Smooth muscle cell of bladder (primary cell): Measurements from ENCODE around the gene CD52. TPM values are rescaled to one million over a fixed set of nuclear protein-coding genes. Genes with fewer than 3 reads are reported as not detected.

ENCODE experiments used
- total RNA-seq: library from RNA; depleted of rRNA; stranded (reverse); fragments of >200 nt; gene quantifications from 2 replicates; pipeline ENCODE4 v1.2.3, GENCODE V29; 2014

CD52 gene
- total RNA-seq: not detected in 2 replicates

GRCh38 chr1:26317612-26318337 lies at the start of gene CD52:
Gene CD52, plus strand, starts transcription at chr1:26317958. Its CDS starts 60 bp downstream, at chr1:26318018.

DNA sequence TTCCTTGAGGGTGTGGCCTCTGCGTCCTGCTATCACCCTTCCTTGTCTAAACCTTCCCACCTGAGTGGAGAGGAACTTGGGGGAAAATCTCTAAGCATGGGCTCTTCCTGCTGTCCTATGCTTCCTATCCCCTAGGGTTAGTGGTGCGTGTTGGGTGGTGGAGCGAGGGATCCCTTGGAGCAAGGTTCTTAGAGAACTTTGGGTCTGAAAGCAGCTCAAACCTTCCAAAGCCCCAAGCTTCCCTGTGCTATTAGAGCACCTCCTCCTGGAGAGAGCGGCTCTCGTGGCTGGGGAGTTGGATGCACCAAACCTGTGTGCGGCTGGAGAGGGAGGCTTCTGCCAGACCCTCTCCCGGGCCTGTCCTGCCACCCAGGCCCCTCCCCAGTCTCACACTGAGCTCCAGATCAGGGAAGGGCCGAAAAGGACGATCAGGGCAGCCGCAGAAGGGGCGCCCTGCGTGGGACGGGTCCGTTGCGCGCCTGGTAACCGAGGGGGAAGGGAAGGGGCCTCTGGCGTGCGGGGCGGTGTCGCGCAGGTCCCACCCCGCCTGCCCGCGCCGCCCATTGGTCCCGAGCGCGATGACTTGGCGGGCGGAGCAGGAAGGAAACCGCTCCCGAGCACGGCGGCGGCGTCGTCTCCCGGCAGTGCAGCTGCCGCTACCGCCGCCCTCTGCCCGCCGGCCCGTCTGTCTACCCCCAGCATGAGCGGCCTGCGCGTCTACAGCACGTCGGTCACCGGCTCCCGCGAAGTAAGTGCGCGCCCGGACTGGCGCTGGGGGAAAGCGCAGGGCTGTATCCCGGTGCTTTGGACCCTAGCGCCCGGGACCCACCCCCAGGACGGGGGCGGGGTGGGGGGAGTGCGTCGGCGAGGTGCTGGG lies 38.1 kb upstream of the CD52 start, which contains the start of gene SH3BGRL3:
Gene SH3BGRL3, plus strand, starts transcription at position 631 of the 877 bp plus-strand sequence. Its CDS starts 70 bp downstream, at position 701.

GRCh38 chr1:26306290-26307229 lies 11.2 kb upstream of the CD52 start, which contains the start of gene UBXN11:
Gene UBXN11, minus strand, starts transcription at chr1:26306636. Its CDS starts 3,753 bp downstream, at chr1:26302883.

GRCh38 chr1:26353976-26354820 lies 36.4 kb downstream of the CD52 start, which contains the start of gene CRYBG2:
Gene CRYBG2, minus strand, starts transcription at chr1:26354130. Its CDS starts 7,473 bp downstream, at chr1:26346657.

Other genes starting within 250 kb of the CD52 start
- 3.1 and 4.3 TPM in 2 replicates for gene PDIK1L, start 206.1 kb upstream of the CD52 start, total RNA-seq
- not detected in 2 replicates for gene FAM110D, start 158.9 kb upstream of the CD52 start, total RNA-seq
- gene C1orf232, start 149.0 kb upstream of the CD52 start, total RNA-seq: not detected in 2 replicates
- gene ZNF593, start 148.1 kb upstream of the CD52 start, total RNA-seq: 27.0 and 32.4 TPM in 2 replicates
- gene ZNF593OS, start 146.1 kb upstream of the CD52 start, total RNA-seq: not detected in 2 replicates
- 0.14 TPM in 1 of 2 replicates, not detected in the other for gene CNKSR1, start 140.5 kb upstream of the CD52 start, total RNA-seq
- not detected in 2 replicates for gene CATSPER4, start 127.4 kb upstream of the CD52 start, total RNA-seq
- gene CEP85, start 83.8 kb upstream of the CD52 start, total RNA-seq: 3.3 and 3.7 TPM in 2 replicates
- 30.7 and 32.1 TPM in 2 replicates for gene SH3BGRL3, start 37.9 kb upstream of the CD52 start, total RNA-seq
- 2.7 and 3.5 TPM in 2 replicates for gene UBXN11, start 11.3 kb upstream of the CD52 start, total RNA-seq
- gene CRYBG2, start 36.2 kb downstream of the CD52 start, total RNA-seq: under 0.01 TPM in 1 of 2 replicates, not detected in the other
- not detected in 2 replicates for gene ZNF683, start 54.8 kb downstream of the CD52 start, total RNA-seq
- gene LIN28A, start 92.9 kb downstream of the CD52 start, total RNA-seq: not detected in 2 replicates
- 46.6 and 51.8 TPM in 2 replicates for gene DHDDS, start 114.4 kb downstream of the CD52 start, total RNA-seq
- gene HMGN2, start 154.5 kb downstream of the CD52 start, total RNA-seq: 214 and 282 TPM in 2 replicates
- 1.8 and 2.0 TPM in 2 replicates for gene RPS6KA1, start 211.8 kb downstream of the CD52 start, total RNA-seq